RWPE1 (cell line): ENCODE measurements around the gene BPIFA1.

Experiments
- CTCF ChIA-PET: fragments of 350-600 bp; sonication (Branson Sonifier 250); formaldehyde crosslinking; extraction: SDS; loops from one replicate; lab custom pipeline; 2021; lab: Yijun Ruan, JAX
- POLR2A ChIA-PET: fragments of 400-600 bp; formaldehyde crosslinking; extraction: SDS; loops from one replicate; lab custom pipeline; 2020; ENCODE audit warnings: antibody characterized with exemption; ENCODE audit not compliant: low non-redundant PET; lab: Yijun Ruan, JAX
- DNase-seq: peaks from one replicate; pipeline ENCODE4 v3.0.0; 2012; ENCODE audit warnings: low spot score
- H3K27ac ChIP-seq: fragments of 450-650 bp; 2 replicates; pipeline ENCODE4 v1.5.1; 2017
- CTCF ChIP-seq: fragments of 450-650 bp; conservative IDR thresholded peaks from 2 replicates; pipeline ENCODE4 v1.5.1; 2017; ENCODE audit warnings: low read depth, mild to moderate bottlenecking

BPIFA1 gene

DNA sequence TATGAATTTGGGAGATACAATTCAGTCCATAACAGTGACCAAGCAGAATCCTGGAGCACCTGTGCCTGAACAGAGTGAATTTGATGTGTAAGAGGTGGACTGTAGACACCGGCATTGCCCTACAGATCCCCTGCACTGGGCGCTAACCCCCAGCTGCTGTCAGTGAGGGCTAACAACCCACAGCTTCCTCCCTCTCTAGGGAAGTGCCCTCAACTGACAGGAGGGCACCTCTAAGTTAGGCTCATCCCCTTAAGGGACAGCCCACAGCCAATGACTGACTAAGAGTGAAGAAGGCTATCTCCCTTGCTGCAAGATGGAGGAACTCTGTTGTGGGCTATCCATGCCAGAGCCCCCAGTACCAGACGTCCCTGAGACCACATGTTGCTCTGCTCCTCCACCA is 31.9 kb downstream of the BPIFA1 start:
- CTCF ChIA-PET, result interaction anchor here (0.7 kb wide), 1 partner anchor 16 kb away, joined by 7 read pairs; no protein-coding TSS in a partner anchor
- no peak for TF ChIP-seq CTCF
- POLR2A ChIA-PET, result no interaction called here
- no peak overlapping the region for H3K27ac ChIP-seq
- no peak for DNase-seq

- POLR2A ChIA-PET, result no interaction called here
- H3K27ac ChIP-seq, result no peak overlapping the region
- DNase-seq, result no peak
- CTCF ChIA-PET, result interaction anchor here (1.6 kb wide), 1 partner anchor 9 kb away, joined by 8 read pairs; no protein-coding TSS in a partner anchor
- no peak for TF ChIP-seq CTCF
Measured at GRCh38 chr20:33272155-33272873, 36.5 kb downstream of the BPIFA1 start.

DNA sequence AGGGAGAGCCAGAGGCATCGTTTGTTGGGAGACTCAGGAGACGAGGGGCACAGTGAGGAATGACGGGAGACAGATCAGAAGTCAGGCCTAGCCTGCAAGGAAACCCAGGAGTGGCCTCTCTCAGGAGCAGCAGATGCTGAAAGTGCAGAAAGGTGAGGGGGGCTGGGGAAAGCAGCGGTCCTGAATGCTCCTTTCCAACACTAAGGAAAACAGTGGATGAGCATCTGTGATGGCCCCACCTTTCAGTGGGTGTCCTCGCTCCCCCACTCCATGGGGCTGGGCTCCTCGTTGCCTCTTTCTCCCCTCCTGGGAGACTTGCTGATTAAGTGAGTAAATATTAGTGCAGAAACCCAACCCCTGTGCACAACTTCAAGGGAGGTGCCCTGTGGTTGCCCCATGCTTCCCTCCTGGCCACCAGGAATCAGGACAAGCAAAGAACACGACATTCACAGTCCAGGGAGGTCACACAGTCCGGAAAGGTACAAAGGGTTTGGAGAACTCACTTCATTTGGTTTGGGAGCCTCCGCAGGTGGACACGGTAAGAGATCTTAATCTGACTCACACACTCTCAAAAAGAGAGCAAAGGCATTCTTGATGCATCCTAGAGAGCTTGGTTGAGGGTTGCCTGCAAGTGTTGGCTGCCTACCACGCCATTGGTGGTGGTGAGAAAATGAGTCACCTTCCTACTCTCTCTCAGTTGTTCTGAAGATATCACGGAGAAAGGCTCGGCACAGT is 37.5 kb downstream of the BPIFA1 start:
- no peak for TF ChIP-seq CTCF
- CTCF ChIA-PET, result interaction anchor here (0.6 to 2.0 kb wide), 2 partner anchors 10 to 21 kb away, joined by 3 to 8 read pairs; no protein-coding TSS in a partner anchor
- POLR2A ChIA-PET, result no interaction called here
- no peak overlapping the region for H3K27ac ChIP-seq
- DNase-seq, result no peak

DNA sequence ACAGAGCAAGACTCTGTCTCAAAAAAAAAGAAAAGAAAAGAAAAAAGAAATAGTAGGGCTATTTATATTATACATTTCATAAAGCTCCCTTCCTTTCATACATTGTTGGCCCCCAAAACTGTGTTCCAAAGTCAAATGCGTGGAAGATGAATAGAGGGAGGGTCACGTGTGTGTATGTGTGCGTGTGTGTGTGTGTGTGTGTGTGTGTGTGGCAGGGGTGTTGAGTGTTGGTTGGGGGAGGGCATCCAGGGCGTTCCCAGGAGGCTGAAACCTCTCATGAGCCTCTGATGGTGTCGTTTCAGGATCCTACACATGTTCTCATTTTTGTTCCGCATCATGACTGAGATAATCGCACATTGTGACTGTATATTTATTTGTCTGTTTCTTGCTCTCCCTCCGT is 39.4 kb downstream of the BPIFA1 start:
- ChIA-PET CTCF (interaction anchor here (1.7 kb wide), 1 partner anchor 13 kb away, joined by 10 read pairs; no protein-coding TSS in a partner anchor), POLR2A (no interaction called here)
- no peak for DNase-seq
- TF ChIP-seq CTCF, result no peak
- no peak overlapping the region for H3K27ac ChIP-seq

GRCh38 chr20:33275871-33276270 is 40.1 kb downstream of the BPIFA1 start:
- CTCF ChIA-PET, result interaction anchor here (1.7 kb wide), 1 partner anchor 13 kb away, joined by 10 read pairs; no protein-coding TSS in a partner anchor
- no peak for DNase-seq
- no peak for TF ChIP-seq CTCF
- POLR2A ChIA-PET, result no interaction called here
- no peak overlapping the region for H3K27ac ChIP-seq

DNA sequence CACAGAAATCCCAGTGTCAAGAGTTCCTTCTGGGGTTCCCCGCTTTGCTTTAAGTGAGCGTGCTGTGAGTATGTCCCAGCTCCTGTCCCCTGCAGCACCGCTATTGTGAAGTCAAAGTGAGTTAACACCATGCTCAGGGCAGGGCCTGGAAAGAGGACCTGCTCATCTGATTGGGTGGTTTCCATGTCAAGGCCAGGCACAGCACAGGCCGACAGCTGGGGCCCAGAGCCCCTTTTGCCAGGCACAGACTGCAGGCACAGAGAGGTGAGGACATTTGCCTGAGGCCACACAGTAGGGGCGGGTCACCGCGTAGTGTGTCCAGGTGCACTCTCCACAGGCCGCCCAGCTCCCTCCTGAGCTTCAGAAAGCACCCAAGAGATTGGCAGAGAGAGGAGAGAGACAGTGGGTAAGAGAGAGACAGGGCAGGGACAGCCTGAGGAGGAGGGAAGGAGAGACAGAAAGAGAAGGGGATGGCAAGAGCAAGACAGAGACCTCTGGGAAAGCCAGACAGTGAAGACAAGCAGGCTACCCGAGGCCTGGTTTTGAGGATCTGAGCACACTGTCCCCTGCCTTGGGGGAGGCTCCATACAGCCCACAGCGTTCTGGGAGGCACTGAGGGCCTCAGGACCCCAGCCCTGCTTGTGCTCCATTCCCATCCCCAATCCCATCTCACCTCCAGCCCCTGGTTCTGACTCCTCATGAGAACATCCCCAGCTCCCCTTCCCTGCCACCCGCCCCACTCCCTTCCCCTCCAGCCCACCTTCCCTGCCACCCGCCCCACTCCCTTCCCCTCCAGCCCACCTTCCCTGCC is 40.7 kb downstream of the BPIFA1 start:
- no peak for TF ChIP-seq CTCF
- no peak for DNase-seq
- POLR2A ChIA-PET, result no interaction called here
- CTCF ChIA-PET, result interaction anchor here (0.6 to 1.7 kb wide), 2 partner anchors 14 to 1692 kb away, joined by 3 to 10 read pairs; no protein-coding TSS in a partner anchor
- no peak overlapping the region for H3K27ac ChIP-seq
